OCI-LY7 (cell line): ENCODE data around the gene PLA1A. TPM values are rescaled to one million over a fixed set of nuclear protein-coding genes. Genes with fewer than 3 reads are reported as not detected.

ENCODE experiments used
- BruUV-seq: library from RNA; stranded (reverse); fragments of 400-500 nt; replicated peaks from 2 replicates; lab custom pipeline; 2021; lab: Mats Ljungman, UMichigan
- CTCF ChIA-PET: fragments of 300-600 bp; sonication (Branson Sonifier 250); formaldehyde crosslinking; loops from one replicate; lab custom pipeline; 2022; ENCODE audit warnings: antibody characterized with exemption; ENCODE audit not compliant: unreplicated experiment; lab: Charles Lee
- POLR2A ChIA-PET: fragments of 300-600 bp; sonication (Branson Sonifier 250); formaldehyde crosslinking; loops from one replicate; lab custom pipeline; 2022; ENCODE audit warnings: antibody characterized with exemption; lab: Charles Lee
- DNase-seq: peaks from one replicate; pipeline ENCODE4 v3.0.0-alpha.2; 2015; ENCODE audit warnings: low spot score
- H2AFZ ChIP-seq: fragments of 200-600 bp; sonication (generic), shearing (Covaris generic); 2 replicates; pipeline ENCODE4 v1.6.1; 2014; ENCODE audit warnings: mild to moderate bottlenecking, antibody characterized with exemption, low read length, moderate library complexity
- H3K27ac ChIP-seq: fragments of 200-600 bp; sonication (generic); 2 replicates; pipeline ENCODE4 v1.5.1; 2014; ENCODE audit warnings: mixed run types, low read depth, mild to moderate bottlenecking, moderate library complexity, low read length, inconsistent platforms; ENCODE audit not compliant: poor library complexity, severe bottlenecking
- H3K36me3 ChIP-seq: fragments of 200-600 bp; sonication (generic); 2 replicates; pipeline ENCODE4 v1.6.1; 2014; ENCODE audit warnings: mild to moderate bottlenecking, antibody characterized with exemption, low read length, moderate library complexity, mixed read lengths; ENCODE audit not compliant: insufficient read depth
- H3K4me1 ChIP-seq: fragments of 200-600 bp; sonication (generic); 2 replicates; pipeline ENCODE4 v1.5.1; 2014; ENCODE audit warnings: mild to moderate bottlenecking, low read length; ENCODE audit not compliant: insufficient read depth, poor library complexity, severe bottlenecking
- H3K4me2 ChIP-seq: fragments of 200-600 bp; sonication (generic); 2 replicates; pipeline ENCODE4 v1.6.1; 2014; ENCODE audit warnings: mild to moderate bottlenecking, low read length
- H3K4me3 ChIP-seq: fragments of 200-600 bp; sonication (generic); 2 replicates; pipeline ENCODE4 v1.5.1; 2014; ENCODE audit warnings: mild to moderate bottlenecking, low read depth, low read length; ENCODE audit not compliant: poor library complexity, severe bottlenecking
- H3K79me2 ChIP-seq: fragments of 200-600 bp; sonication (generic); 2 replicates; pipeline ENCODE4 v1.6.1; 2016; ENCODE audit warnings: low read depth, mild to moderate bottlenecking, low read length, moderate library complexity, mixed read lengths; ENCODE audit not compliant: insufficient read depth
- H3K9me2 ChIP-seq: fragments of 200-600 bp; sonication (generic); 2 replicates; pipeline ENCODE4 v1.6.1; 2016; ENCODE audit warnings: mild to moderate bottlenecking, low read length, mixed read lengths; ENCODE audit not compliant: insufficient read depth
- H3K9me3 ChIP-seq: fragments of 200-600 bp; sonication (generic); 2 replicates; pipeline ENCODE4 v1.6.1; 2014; ENCODE audit warnings: mild to moderate bottlenecking, mixed run types, low read length, mixed read lengths
- H4K20me1 ChIP-seq: fragments of 200-600 bp; sonication (generic); 2 replicates; pipeline ENCODE4 v1.6.1; 2014; ENCODE audit warnings: mild to moderate bottlenecking, antibody characterized with exemption, low read length, moderate library complexity, mixed read lengths; ENCODE audit not compliant: insufficient read depth
- EZH2phosphoT487 ChIP-seq: fragments of 200-600 bp; sonication (generic); IDR thresholded peaks from 2 replicates; pipeline ENCODE4 v1.6.1; 2018; ENCODE audit warnings: low read depth, borderline replicate concordance, mild to moderate bottlenecking, mixed run types, antibody characterized with exemption, low read length, moderate library complexity, mixed read lengths
- intact Hi-C: fragments of 100-400 bp; cut with micrococcal nuclease; formaldehyde crosslinking; loops from one replicate; pipeline ENCODE4 v1.10.0; 2022; ENCODE audit not compliant: unreplicated experiment
- total RNA-seq, 2 experiments: library from RNA; depleted of rRNA in 1 of 2; stranded (reverse); fragments of >200 nt in 1 of 2; shearing (Covaris generic) in 1 of 2; gene quantifications; 2 replicates each; pipeline ENCODE4 v1.2.3, GENCODE V29; 2014 to 2022
- TF ChIP-seq, protein P1 (sequence below): fragments of 200-600 bp; sonication (generic); conservative IDR thresholded peaks from 2 replicates; pipeline ENCODE4 v1.5.1; 2014; ENCODE audit warnings: mild to moderate bottlenecking, antibody characterized with exemption, low read length, moderate library complexity, mixed read lengths

The PLA1A gene
- total RNA-seq, 2 experiments from 2014 or later: not detected

DNA sequence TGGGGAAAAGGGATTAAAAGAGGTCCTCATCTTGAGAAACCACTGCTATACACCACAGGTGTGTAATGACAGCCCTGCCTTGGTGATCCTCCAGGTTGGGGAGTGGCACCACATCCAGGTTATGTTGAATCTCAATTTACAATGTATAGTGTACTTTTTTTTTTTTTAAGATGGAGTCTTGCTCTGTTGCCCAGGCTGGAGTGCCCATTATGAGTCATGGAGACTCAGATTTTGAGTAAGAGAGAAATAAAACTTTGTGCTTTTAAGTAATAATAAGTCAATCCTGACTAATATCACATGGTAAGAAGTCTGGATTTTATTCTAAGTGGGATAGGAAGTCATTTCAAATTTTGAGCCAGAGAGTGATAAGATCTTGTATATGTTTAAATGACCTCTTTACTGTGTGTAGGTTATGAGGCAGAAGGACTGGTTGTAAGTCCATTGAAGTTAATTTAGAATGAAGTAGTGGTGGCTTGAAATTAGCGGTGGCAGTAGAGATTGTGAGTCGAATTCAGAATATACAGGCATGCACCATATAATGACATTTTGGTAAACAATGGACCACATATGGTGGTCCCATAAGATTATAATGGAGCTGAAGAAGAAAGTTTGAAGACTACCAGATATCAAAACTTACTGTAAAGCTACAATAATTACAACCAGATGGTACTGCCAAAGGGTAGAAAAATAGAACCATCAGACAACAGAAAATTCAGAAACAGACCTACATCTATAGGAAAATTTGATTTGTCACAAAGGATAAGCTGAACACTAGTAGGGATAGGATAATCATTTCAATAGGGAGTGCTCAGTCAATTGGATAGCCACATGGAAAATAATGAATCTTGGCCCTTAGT, 42.0 kb downstream of the PLA1A start:
- no peak overlapping the region for H3K4me2 ChIP-seq
- no peak overlapping the region for H3K4me3 ChIP-seq
- H3K27ac ChIP-seq: no peak overlapping the region
- no peak for TF ChIP-seq EZH2phosphoT487
- TF ChIP-seq, protein P1, sequence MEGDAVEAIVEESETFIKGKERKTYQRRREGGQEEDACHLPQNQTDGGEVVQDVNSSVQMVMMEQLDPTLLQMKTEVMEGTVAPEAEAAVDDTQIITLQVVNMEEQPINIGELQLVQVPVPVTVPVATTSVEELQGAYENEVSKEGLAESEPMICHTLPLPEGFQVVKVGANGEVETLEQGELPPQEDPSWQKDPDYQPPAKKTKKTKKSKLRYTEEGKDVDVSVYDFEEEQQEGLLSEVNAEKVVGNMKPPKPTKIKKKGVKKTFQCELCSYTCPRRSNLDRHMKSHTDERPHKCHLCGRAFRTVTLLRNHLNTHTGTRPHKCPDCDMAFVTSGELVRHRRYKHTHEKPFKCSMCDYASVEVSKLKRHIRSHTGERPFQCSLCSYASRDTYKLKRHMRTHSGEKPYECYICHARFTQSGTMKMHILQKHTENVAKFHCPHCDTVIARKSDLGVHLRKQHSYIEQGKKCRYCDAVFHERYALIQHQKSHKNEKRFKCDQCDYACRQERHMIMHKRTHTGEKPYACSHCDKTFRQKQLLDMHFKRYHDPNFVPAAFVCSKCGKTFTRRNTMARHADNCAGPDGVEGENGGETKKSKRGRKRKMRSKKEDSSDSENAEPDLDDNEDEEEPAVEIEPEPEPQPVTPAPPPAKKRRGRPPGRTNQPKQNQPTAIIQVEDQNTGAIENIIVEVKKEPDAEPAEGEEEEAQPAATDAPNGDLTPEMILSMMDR: no peak
- H3K4me1 ChIP-seq: no peaks in the 10 kb centered on the region
- no peaks in the 10 kb centered on the region for H3K36me3 ChIP-seq
- H2AFZ ChIP-seq: no peak overlapping the region
- CTCF ChIA-PET: no interaction called here
- no TSS peak for BruUV-seq
- no peak for DNase-seq
- no peaks in the 10 kb centered on the region for H3K9me3 ChIP-seq
- POLR2A ChIA-PET: no interaction called here
- H3K79me2 ChIP-seq: no peaks in the 10 kb centered on the region
- no peaks in the 10 kb centered on the region for H4K20me1 ChIP-seq
- H3K9me2 ChIP-seq: no peaks in the 10 kb centered on the region
- intact Hi-C loops: no loop called here

DNA sequence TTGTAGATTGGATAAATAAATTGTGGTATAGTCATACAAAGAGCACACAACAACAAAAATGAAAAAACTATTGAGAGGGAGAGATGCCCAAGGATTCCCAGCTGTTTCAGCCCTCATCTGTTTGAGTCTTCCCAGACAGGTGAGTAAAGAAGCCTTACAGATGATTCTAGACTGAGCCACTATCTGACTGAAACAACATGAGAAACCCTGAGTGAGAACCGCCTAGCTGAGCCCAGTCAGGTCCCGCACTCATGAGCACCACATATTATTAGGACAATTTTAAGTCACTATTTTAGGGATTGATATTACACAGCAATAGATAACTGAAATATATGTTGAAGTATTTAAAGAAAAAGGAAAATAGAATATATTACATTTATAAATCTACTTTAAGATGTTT, 43.7 kb downstream of the PLA1A start:
- no peaks in the 10 kb centered on the region for H3K9me2 ChIP-seq
- H3K79me2 ChIP-seq: no peaks in the 10 kb centered on the region
- BruUV-seq: no TSS peak
- H3K36me3 ChIP-seq: no peaks in the 10 kb centered on the region
- H3K4me3 ChIP-seq: no peak overlapping the region
- no peak overlapping the region for H3K27ac ChIP-seq
- H2AFZ ChIP-seq: no peak overlapping the region
- H3K9me3 ChIP-seq: no peaks in the 10 kb centered on the region
- ChIA-PET CTCF (no interaction called here), POLR2A (interaction anchor here (0.6 to 0.7 kb wide), 2 partner anchors 122 to 147 kb away, joined by 3 read pairs; no protein-coding TSS in a partner anchor)
- no peaks in the 10 kb centered on the region for H4K20me1 ChIP-seq
- no peaks in the 10 kb centered on the region for H3K4me1 ChIP-seq
- DNase-seq: no peak
- TF ChIP-seq, protein P1: no peak
- no peak for TF ChIP-seq EZH2phosphoT487
- intact Hi-C loops: no loop called here
- no peak overlapping the region for H3K4me2 ChIP-seq

DNA sequence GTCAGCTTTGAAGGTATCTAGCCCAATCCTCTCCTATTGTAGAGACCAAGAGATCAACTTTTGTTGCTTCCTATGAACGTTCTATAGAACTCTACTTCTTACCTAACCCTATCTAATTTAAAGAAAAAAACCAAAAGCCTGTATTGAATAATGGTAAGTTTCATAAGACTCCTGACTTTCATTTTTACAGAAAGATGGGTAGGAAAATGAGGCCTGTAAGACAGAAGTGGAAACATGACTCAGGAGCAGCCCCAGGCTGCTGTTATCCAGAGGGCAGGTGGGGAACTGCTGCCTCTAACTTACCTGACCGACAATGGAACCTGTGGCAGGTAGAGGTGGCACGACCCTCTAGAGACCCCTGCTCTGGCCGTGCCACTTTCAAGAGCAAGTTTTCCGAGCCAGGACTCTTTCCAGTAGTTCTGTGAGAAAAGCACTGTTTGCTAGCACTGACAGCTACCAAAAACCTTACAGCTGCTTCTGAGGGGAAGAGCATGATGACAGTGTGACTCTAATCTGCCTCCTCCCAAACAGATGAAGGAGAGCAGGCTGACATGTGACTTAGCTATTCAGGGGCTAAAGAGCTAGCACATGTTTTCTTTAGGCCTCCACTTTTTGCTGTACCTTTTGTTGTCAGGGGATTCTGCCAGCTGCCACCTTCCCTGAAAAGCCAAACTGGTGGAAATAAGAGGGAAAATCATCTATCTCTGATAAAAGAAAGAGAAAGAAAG, 45.2 kb downstream of the PLA1A start:
- no peak for DNase-seq
- ChIA-PET POLR2A (no interaction called here), CTCF (no interaction called here)

More for the DNA sequence above, 45.2 kb downstream of the PLA1A start:
- Histone ChIP-seq H2AFZ (no peak overlapping the region), H3K4me1 (no peaks in the 10 kb centered on the region), H3K4me3 (no peak overlapping the region), H3K9me2 (no peaks in the 10 kb centered on the region), H3K9me3 (no peaks in the 10 kb centered on the region), H3K4me2 (no peak overlapping the region), H3K79me2 (no peaks in the 10 kb centered on the region), H3K36me3 (no peaks in the 10 kb centered on the region), H4K20me1 (no peaks in the 10 kb centered on the region), H3K27ac (no peak overlapping the region)
- TF ChIP-seq, protein P1: no peak
- TF ChIP-seq EZH2phosphoT487: no peak
- BruUV-seq: no TSS peak
- intact Hi-C loops: no loop called here
